SKM-1 (cell line): Measurements from ENCODE around the gene IQCB1.
"Not testable (repeated sequence)": the region's sequence is repeated elsewhere in the genome, so short reads cannot be mapped to it uniquely, and the experiment has no call there.

Source experiments
- DNase-seq: peaks from one replicate; lab custom pipeline; 2025; ENCODE audit not compliant: unreplicated experiment; lab: John Stamatoyannopoulos, UW

IQCB1 gene

DNA sequence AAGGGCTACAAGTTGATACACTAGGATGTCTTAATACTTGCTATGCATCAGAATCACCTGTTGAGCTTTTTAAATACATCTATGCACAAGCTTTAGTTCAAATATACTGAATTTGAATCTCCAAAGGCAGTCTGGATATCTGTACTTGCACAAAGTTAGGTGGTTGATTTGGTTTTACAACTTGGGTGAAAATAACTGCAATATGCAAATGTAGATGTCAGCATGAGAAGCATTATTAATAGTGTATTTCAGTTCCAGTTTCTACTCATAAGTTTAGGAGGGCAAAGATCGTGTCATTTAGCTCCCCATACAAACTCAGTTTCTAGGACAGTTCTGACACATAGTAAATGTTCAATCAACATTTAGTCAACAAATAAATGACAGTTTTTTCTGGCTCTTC lies 25.6 kb downstream of the IQCB1 start:
- DNase-seq: no peak

DNA sequence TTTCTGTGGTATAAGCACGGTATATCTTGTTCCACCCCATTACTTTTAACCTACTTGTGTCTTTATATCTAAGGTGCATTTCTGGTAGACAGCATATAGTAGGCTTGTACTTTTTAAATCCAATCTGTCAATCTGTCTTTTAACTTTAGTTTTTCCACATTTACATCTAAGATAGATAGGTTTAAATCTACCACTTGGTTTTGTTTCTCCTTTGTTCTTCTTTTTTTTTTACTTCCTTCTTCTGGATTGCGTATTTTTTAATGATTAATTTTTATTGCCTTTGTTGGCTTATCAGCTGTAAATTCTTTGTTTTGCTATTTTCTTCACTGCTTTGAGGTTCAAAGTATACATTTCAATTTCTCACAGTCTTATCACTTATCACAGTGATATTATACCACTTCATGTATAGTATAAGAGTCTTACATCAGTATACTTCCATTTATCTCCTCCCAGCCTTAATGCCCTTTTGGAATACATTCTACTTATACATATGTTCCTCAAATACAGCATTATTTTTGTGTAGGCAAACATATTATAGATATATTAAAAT lies 31.0 kb downstream of the IQCB1 start:
- DNase-seq: no peak

DNA sequence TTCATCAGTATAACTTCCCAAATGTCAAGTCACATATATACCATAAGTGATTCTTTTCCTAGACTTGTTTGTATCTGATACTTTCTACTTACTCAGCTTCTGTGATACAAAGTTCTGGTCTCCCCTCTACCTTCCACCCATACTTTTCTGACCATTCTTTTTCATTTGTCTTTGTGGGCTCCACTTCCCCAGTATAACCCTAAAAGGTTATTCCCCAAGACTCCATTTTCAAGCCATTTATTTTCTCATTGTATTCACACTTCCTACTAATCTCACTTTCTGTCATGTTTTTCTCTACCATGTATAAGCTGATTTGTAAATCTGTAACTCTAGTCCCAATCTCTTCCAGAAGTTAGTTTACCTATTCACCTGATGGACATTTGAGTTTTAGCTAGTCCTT lies 34.0 kb downstream of the IQCB1 start:
- no peak for DNase-seq

DNA sequence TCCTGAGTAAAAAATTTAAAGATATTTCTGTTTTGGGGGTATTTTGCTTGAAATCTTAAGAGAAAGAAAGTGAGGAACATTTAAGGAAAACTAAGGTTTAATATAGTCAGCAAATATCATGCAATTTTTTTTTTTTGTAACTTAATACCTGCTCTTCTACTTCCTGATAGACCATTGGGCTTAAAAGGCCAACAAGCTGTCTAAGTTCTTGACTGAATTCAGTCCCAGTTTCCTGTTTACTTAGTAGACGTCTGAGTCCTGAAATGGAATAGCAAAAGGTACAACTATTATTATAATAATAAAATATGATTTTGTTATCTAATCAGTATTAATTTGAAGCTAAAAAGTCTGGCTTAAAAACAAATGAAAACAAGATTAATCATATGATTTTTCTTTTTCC lies 37.9 kb downstream of the IQCB1 start:
- DNase-seq: no peak

DNA sequence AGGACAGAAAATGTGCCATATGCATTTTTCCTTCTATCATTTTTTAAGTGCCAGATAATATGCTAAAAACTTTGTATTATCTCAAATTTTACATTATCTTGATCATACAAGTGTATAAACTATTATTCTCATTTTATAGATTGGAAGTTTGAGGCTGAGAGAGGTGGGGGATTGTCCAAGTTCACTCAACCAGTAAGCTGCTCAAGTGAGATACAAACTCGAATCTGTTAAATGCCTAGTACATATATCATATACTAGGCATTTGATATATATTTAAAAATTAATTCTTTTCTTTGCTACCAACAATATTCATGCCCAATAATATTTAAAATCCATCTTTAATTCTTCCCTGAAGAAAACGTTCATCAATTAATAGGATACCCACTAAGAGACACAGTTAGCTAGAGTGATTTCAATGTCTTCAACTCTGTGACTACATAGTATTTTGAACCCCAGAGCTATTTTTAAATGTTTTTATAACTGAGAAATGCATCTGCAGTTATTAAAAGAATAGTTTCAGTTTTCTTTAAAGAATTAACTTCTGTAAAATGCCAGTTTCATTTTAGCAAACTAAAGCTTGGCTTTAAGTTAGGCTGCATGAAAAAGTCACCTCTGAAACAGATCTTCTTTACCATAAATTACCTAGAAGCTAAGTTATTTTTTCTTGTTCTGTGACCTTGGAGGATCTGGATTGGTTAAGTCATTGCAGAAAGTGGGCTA lies 40.4 kb downstream of the IQCB1 start:
- no peak for DNase-seq

DNA sequence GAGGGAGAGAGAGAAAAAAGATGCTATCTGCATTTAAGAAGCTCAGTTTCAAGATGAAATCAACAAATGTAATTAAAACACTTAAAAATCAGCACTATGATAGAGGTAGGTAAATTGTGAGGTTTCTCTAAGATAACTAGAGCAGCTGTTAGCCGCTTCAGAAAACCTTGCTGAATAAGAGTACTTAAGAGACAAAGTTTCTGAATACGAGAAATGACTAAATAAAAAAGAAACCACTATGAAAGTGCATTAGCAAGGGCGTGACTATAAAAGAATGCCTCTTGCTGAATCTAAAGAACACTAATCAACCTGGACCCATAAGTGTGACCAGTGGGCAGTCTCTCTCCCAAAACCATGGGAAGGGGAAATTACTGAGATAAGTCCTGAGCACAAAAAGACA lies 41.8 kb downstream of the IQCB1 start:
- DNase-seq: no peak

DNA sequence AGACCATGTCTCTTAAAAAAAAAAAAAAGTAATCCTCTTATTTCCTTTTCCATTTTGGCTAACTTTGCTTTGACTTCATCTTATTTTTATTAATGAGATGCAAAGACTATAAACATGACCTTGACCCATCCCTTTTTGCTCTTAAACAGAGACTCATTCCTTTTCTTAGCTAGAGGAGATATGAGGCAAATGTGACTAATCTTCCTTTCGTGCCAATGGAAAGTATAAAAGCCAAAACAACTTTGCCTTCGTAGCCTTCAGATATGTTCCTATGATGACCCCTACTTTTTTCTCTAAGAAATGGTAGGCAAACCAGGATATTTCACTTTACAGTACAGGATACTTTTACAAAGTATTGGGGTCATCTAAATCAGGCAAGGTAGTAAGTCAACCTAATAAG lies 48.4 kb downstream of the IQCB1 start:
- DNase-seq: no peak

DNA sequence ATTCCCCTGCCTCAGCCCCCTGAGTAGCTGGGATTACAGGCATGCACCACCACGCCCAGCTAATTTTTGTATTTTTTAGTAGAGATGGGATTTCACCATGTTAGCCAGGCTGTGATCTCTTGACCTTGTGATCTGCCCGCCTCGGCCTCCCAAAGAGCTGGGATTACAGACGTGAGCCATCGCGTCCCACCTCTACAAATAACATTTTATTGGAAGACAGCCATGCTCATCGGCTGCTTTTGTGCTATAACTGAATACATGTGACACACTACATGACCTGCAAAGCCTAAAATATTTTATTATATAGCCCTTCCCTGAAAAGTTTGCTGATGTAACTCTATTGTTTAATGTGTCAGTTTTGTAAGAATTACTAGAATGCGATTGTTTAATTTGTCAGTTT lies 52.1 kb downstream of the IQCB1 start:
- DNase-seq: not testable (repeated sequence)

DNA sequence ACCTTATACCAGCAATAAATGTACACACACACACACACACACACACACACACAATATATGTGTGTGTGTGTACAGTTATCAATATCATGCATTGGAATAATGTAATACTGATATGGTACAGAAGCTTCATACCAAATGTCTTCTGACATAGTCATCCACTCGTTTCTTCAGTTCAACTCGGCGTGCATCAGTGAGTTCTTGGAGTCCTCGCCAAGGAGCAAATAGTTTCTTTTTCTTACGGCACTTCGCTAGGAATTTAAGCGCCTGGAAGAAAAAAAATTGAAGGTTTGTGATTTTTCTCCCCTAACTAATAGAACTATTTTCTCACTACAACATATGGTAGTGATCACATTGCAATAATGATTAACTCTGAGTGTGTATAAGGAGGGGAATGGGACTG lies 53.2 kb downstream of the IQCB1 start:
- DNase-seq: no peak

DNA sequence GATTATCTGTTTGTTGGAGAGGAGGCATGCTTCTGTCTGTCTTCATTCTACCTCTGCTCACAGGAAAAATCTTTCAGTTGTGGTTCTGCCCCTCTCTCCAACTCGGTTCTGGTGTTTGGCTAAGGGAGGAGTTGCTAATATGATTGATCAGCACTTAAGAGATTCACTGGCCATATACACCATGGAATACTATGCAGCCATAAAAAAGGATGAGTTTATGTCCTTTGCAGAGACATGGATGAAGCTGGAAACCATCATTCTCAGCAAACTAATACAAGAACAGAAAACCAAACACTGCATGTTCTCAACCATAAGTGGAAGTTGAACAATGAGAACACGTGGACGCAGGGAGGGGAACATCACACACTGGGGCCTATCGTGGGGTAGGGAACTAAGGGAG lies 59.8 kb downstream of the IQCB1 start:
- not testable (repeated sequence) for DNase-seq

DNA sequence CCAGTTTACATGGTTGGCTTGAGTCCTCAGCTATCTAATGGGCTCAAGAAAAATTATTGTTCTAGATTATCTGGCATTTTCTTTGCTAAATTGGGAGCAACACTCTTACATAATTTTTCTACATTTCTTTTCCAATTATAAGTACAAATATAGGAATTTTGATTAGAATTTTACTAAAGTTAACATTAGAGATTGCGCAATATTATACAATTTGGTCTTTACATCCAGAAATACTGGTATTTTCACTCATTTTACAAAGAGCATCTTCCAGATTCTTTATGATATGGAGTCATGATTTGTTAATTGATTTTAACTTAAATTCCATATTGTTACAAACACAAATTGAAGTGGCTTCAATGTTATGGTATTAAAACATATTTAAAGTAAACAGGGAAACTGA lies 65.6 kb downstream of the IQCB1 start:
- DNase-seq: no peak

DNA sequence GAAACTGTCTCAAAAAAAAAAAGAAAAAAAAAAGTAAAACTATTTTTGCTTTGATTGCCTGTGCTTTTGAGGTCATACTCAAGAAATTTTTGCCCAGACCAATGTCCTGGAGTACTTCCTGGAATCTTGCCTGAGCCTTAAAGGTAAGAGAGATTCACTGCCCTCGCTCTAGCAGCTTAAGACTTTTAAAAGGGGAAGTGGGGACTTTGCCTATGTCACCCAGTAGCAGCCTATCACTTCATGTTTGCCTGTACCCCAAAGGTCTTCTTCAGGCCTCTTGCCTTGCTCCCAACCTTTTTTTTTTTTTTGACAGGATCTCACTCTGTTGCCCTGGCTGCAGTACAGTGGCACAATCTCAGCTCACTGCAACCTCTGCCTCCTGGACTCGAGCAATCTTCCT lies 66.4 kb downstream of the IQCB1 start:
- DNase-seq: no peak

DNA sequence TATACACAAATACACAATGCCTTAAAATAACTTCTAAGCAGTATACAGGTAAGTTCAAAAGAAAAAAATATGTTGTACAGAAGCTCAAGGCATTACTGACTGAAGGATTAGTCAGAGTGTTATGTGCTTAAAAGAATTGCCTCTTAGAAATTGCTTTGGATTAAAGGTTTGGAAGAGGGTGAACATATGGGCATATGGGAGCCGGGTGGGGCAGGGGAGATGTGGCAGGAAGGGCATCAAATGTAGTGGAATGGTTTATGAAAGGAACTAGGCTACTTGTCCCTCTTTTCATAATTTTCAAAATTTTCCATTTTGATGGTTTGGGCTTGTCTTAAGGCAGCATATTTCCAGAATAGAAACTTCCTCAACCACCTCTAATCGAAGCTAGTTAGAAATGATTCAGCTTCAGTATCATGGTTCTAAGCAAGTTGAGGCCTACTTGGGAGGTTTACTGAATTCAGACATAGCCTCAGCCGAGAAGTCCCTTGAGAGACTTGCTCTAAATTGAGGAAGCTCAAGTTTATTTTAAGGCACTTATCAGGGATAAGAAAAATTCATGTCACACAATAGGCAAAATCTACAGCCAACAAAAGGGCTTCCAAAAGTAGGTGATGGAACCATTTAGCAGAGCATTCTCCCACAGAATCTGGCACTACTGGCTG lies 75.2 kb downstream of the IQCB1 start:
- DNase-seq: no peak

DNA sequence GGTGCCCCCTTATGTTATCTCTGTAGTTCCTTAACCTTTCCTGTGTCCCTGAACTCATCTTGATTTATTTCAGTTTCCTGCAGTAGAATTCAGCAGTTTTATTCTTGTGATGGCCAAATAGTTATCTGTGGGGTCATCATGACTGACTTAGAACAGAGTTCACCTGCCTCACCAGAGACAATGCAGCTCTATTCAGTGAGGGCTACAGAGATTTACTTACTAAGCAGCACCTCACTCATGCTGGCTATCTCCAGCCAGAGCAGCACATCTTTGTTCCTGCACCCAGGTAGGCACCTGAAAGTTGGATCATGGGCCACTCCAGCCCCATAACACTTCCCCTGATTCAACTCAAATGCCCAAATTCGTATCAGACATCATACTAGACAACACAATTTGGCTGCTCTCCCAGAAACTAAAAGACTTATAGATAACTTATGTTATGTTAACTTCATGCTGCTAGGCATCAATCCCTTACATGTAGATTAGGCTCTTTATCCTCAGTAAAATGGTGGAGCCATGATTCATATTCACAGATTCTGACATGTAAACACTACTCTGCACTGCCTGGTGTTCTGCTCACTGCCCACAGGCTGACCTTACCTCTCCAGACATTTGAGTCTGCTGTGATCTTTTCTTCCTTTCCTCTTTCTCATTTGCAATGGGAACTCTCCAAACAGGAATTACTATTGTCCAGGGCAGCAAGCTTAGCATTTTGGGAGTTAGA lies 76.0 kb downstream of the IQCB1 start:
- DNase-seq: no peak

DNA sequence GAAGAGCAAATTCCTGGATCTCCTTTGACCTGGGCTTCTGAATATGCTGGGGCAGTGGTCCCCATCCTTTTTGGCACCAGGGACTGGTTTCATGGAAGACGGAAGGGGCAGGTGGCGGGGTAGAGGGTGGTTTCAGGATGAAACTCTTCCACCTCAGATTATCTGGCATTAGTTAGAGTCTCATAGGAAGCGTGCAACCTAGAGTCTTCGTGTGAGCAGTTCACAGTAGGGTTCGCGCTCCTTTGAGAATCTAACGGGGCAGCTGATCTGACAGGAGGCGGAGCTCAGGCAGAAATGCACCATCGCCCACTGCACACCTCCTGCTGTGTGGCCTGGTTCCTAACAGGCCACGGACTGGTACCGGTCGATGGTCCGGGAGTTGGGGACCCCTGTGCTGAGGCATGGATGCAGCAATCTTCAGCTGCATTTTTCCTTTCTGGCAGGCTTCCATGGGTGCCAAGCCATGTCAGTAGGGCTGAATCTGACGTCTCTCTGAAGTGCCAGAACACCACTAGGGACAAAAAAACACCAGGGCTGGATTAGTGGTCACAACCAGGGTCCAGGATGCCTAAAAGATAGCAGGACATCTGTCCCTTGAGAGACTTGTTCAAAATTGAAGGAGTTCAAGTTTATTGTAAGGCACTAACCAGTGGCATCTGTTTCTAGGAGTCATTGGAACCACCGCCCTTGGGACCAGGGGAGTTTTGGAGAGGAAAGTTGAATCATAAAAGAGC lies 76.9 kb downstream of the IQCB1 start:
- no peak for DNase-seq

DNA sequence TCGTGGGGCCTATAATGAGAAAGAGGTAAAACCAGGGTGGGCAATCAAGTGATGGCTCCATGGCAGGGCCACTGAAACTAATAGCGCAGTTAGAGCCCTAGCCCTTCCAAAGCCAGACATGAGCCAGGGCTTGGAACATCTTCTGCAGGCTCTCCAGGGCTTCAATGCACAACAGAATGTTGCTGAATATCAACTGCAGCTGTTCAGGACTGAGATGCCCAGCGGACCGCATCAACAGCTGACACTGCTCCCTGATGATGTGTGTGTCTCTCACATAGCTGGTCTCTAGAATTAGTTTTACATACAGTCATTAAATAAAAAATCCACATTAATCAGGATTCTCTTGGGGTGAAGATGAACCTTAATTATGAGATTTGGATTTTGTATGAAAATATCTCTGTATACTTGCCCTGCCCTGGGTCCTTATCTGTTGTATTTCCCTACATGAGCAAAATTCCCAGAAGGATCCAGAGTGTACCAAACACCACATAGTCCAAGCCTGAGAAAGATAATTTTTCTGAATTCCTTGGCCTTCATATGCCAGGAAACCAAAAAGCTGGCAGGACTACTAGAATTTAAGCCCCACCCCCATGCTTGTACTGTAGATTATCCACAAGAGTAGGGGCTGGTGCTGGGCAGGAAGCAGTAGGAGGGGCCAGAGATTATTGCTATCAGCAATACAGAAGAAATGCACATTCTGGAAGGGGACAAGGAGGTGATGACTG lies 77.6 kb downstream of the IQCB1 start:
- no peak for DNase-seq

DNA sequence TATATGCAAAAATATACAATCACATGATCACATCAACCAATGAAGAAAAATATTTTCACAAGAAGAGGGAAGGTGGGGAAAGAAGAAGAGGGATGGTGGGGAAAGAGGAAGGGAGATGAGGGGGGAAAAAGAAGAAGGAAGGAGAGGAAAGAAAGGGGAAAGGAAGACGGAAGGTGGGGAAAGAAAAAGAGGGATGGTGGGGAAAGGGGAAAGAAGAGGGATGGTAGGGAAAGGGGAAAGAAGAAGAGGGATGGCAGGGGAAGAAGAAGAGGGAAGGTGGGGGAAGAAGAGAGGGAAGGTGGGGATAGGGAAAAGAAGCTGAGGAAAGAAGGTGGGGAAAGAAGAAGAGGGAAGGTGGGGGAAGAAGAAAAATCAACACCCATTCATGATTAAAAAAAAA lies 82.1 kb downstream of the IQCB1 start:
- DNase-seq: no peak

DNA sequence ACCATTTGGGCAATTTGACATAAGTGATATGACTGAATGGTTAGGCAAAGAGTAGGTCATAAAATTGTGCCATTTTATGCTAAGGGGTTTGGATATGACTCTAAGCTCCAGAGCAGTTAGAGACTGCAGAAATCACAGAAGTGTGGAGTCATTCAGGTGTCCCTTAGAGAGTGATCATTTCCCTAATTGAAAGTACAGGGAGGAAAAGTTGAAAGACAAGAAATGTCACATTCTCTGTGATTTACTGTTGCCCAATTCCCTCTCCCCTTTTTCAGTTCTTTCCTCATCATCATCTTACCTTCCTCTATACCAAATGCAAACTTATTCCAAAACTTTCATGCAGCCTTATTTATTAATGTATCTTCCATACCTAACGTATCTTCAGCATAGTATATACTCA lies 82.6 kb downstream of the IQCB1 start:
- DNase-seq: no peak

DNA sequence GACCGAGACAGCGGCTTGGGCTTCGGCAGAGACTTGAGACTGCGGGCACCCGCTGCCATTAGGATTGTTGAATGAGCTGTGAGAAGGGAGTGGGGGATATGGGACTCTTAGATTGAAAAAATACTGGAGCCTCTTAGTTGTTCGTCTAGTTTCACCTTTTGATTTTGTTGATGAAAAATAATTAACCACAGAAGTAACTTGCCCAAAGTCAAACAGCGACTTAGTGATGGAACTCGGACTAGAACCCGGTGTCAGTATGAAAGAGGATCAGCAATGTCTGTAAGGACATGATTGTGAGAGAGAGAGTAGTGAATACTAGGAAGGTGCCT lies 84.8 kb downstream of the IQCB1 start:
- no peak for DNase-seq

DNA sequence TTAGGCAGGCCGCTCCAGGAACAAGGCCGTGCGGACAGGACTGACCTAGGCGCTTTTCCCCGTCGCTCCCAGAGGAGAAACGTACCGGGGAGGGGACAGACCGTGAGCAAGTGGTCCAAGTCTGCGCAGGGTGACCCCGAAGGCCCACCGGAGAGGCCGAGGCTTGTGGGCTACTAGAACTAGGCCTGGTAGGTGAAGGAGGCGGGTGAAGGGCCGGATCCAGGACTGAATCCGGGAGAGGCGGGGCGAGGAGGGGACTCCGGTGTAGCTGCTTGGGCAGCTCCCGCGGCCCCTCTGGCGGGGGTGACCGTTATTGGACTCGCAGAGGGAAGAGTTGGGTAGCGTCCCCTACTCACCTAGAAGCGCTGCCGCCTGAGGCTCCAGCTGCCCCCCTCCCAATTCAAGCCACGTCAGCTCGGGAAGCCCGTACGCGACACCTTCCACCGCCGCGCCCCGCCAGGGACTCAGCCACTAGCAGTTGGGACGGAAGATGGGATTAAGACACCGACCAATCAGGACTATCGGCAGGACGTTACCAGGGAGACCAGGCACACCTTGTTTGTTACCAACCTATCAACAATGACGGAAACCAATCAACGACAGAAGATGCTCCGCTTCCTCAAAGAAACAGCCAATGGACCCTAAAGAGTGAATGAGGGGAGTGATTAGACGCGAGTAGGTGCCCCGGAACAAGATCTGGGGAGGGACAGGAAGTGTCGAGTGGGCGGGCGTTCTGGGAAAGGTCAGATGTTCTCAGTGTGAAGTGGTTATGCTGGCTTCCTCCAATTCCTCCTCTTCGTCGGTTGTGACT lies 85.4 kb downstream of the IQCB1 start, which contains the start of gene GOLGB1:
GOLGB1 (minus strand) TSS at position 466 of the 811 bp plus-strand sequence. CDS start 18,770 bp downstream, outside the sequence.
- DNase-seq: peak; percentile 99
